CD14-positive monocyte (primary cell): ENCODE results near the gene PLSCR3. TPM values are rescaled to one million over a fixed set of nuclear protein-coding genes. Genes with fewer than 3 reads are reported as not detected.
A peak's percentile ranks its signal among the peaks of the same experiment; 100 is the strongest.

Experiments
- DNase-seq, 3 donors: peaks; one replicate each; pipeline ENCODE4 v3.0.0-alpha.2; 2011 to 2022
- H2AFZ ChIP-seq: 2 replicates; pipeline ENCODE4 v1.6.0; 2012; ENCODE audit warnings: mild to moderate bottlenecking, low read depth, low read length, inconsistent platforms; ENCODE audit not compliant: insufficient read depth, poor library complexity, severe bottlenecking
- H3K27ac ChIP-seq, 2 donors: 1 replicate in 1 of 2; 2 replicates in 1 of 2; pipeline ENCODE4 v1.5.1; 2012 to 2013; ENCODE audit warnings: low read length in 2 of 2, control low read depth in 1 of 2, inconsistent platforms in 1 of 2, low read depth in 1 of 2, mild to moderate bottlenecking in 1 of 2
- H3K27me3 ChIP-seq, 2 donors: one replicate each; pipeline versions ENCODE4 v1.6.0 to v1.6.1; 2011 to 2013; ENCODE audit warnings: low read length in 2 of 2; ENCODE audit not compliant: control insufficient read depth in 2 of 2, insufficient read depth in 2 of 2
- H3K36me3 ChIP-seq, 2 donors: replicated peaks in 1 of 2; 1 replicate in 1 of 2; 2 replicates in 1 of 2; pipeline versions ENCODE4 v1.5.1 to v1.6.1; 2012 to 2013; ENCODE audit warnings: low read length in 2 of 2, control low read depth in 1 of 2, inconsistent platforms in 1 of 2, mild to moderate bottlenecking in 1 of 2; ENCODE audit not compliant: insufficient read depth in 2 of 2, control insufficient read depth in 1 of 2
- H3K4me1 ChIP-seq, 2 donors: 1 replicate in 1 of 2; 2 replicates in 1 of 2; pipeline versions ENCODE4 v1.5.1 to v1.6.1; 2012 to 2013; ENCODE audit warnings: low read length in 2 of 2, control low read depth in 1 of 2, inconsistent platforms in 1 of 2, mild to moderate bottlenecking in 1 of 2, moderate library complexity in 1 of 2; ENCODE audit not compliant: insufficient read depth in 2 of 2, control insufficient read depth in 1 of 2
- H3K4me2 ChIP-seq: replicated peaks from 2 replicates; pipeline ENCODE3; 2012; ENCODE audit warnings: low read length, moderate library complexity, mild to moderate bottlenecking; ENCODE audit not compliant: poor library complexity, severe bottlenecking; ENCODE audit errors: extremely low read depth
- H3K4me3 ChIP-seq, 3 experiments: fragments of 200-600 bp in 1 of 3; sonication (generic) in 1 of 3; replicated peaks in 1 of 3; 1 replicate in 2 of 3; 2 replicates in 1 of 3; pipeline ENCODE4 v1.5.1; 2011 to 2013; ENCODE audit warnings: low read length in 3 of 3, mild to moderate bottlenecking in 3 of 3, control low read depth in 2 of 3, low read depth in 2 of 3, inconsistent platforms in 1 of 3, moderate library complexity in 1 of 3
- H3K79me2 ChIP-seq: 2 replicates; pipeline ENCODE4 v1.6.0; 2012; ENCODE audit warnings: mild to moderate bottlenecking, control low read depth, inconsistent platforms, low read length, moderate library complexity; ENCODE audit not compliant: insufficient read depth
- H3K9ac ChIP-seq: 2 replicates; pipeline ENCODE4 v1.6.0; 2017; ENCODE audit warnings: low read length, mild to moderate bottlenecking; ENCODE audit not compliant: insufficient read depth, poor library complexity, severe bottlenecking
- H3K9me3 ChIP-seq, 2 donors: replicated peaks in 1 of 2; 1 replicate in 1 of 2; 2 replicates in 1 of 2; pipeline versions ENCODE4 v1.5.1 to v1.6.1; 2012 to 2013; ENCODE audit warnings: low read length in 2 of 2, control low read depth in 1 of 2; ENCODE audit not compliant: control insufficient read depth in 1 of 2, insufficient read depth in 1 of 2
- H4K20me1 ChIP-seq: 2 replicates; pipeline ENCODE4 v1.6.0; 2012; ENCODE audit warnings: mild to moderate bottlenecking, low read length, control low read depth, moderate library complexity; ENCODE audit not compliant: insufficient read depth
- H3K27ac Mint-ChIP-seq, 7 donors: one replicate each; pipeline ENCODE4 v1.8.0; 2020; ENCODE audit warnings: mild to moderate bottlenecking in 7 of 7, mixed read lengths in 7 of 7, moderate library complexity in 6 of 7, inconsistent platforms in 2 of 7
- H3K27me3 Mint-ChIP-seq, 3 donors: one replicate each; pipeline ENCODE4 v1.8.0; 2021 to 2022; ENCODE audit warnings: low read depth in 3 of 3, mild to moderate bottlenecking in 3 of 3, mixed read lengths in 3 of 3, moderate library complexity in 3 of 3, inconsistent platforms in 1 of 3
- H3K36me3 Mint-ChIP-seq, 2 donors: one replicate each; pipeline ENCODE4 v1.8.0; 2020; ENCODE audit warnings: mixed read lengths in 2 of 2, inconsistent platforms in 1 of 2, mild to moderate bottlenecking in 1 of 2
- H3K4me1 Mint-ChIP-seq: one replicate; pipeline ENCODE4 v1.8.0; 2020; ENCODE audit warnings: mild to moderate bottlenecking, mixed read lengths
- H3K4me3 Mint-ChIP-seq, 2 donors: one replicate each; pipeline ENCODE4 v1.8.0; 2020; ENCODE audit warnings: mild to moderate bottlenecking in 2 of 2, mixed read lengths in 2 of 2, moderate library complexity in 1 of 2
- H3K9me3 Mint-ChIP-seq, 7 donors: one replicate each; pipeline ENCODE4 v1.8.0; 2020 to 2022; ENCODE audit warnings: mixed read lengths in 7 of 7, mild to moderate bottlenecking in 6 of 7, moderate library complexity in 6 of 7, inconsistent platforms in 2 of 7
- CTCF ChIP-seq: fragments of 200-600 bp; IDR thresholded peaks from one replicate; pipeline ENCODE4 v1.8.0; 2022; ENCODE audit warnings: antibody characterized with exemption, mild to moderate bottlenecking
- WGBS: methylation state at CpG from one replicate; pipeline ENCODE4 v1.1.5; 2013; ENCODE audit warnings: missing lambda C conversion rate; ENCODE audit not compliant: insufficient coverage; 5-methylcytosine and 5-hydroxymethylcytosine counted together
- intact Hi-C, 2 donors: fragments of 100-400 bp; cut with micrococcal nuclease; formaldehyde crosslinking; loops; one replicate each; pipeline versions ENCODE4 v1.15.0 to v1.15.1; 2023
- polyA plus RNA-seq, 3 donors: library from polyadenylated mRNA; depleted of rRNA in 1 of 3; unstranded in 2 of 3; stranded (reverse) in 1 of 3; fragments of 300-500 nt in 2 of 3; fragments of >200 nt in 1 of 3; fragmentation: Illumina TruSeq in 2 of 3; gene quantifications; 1 replicate in 2 of 3; 2 replicates in 1 of 3; pipeline ENCODE4 v1.2.3, GENCODE V29; 2012 to 2021

The PLSCR3 gene
- polyA plus RNA-seq, 3 donors, result 37.6 to 70.4 (median 45.7) TPM

GRCh38 chr17:7439462-7440112 is 45.3 kb upstream of the PLSCR3 start, which contains the start of gene FGF11:
Gene FGF11, plus strand, starts transcription at chr17:7439512. Its CDS starts 109 bp downstream, at chr17:7439621.
- Histone ChIP-seq H3K4me1 (peaks cover 52 to 58% of the 10 kb centered on the region in 2 donors), H3K4me3 (peak within 1 kb of the TSS in 2 of 3 experiments; percentile 32 to 95)

More at GRCh38 chr17:7439462-7440112, 45.3 kb upstream of the PLSCR3 start, which contains the start of gene FGF11:
- Mint-ChIP-seq H3K27me3 (peaks cover 51 to 73% (median 64%) of the 10 kb centered on the region in 3 donors), H3K36me3 (peaks cover 10 to 17% of the 10 kb centered on the region in 2 donors), H3K4me1 (peaks cover 51% of the 10 kb centered on the region), H3K4me3 (peak within 1 kb of the TSS; percentile 69 to 91), H3K27ac (peak within 1 kb of the TSS in 2 of 7 donors; percentile 40 to 59), H3K9me3 (peaks cover 0 to 17% (median 8%) of the 10 kb centered on the region in 7 donors)
- peaks cover 8% of the 10 kb centered on the region for H3K79me2 ChIP-seq
- peaks cover 29 to 60% of the 10 kb centered on the region in 2 donors for H3K27me3 ChIP-seq
- 2% methylated on average over 46 of the region's 50 CpGs for WGBS
- no peak for DNase-seq
- H3K36me3 ChIP-seq, result no peaks in the 10 kb centered on the region
- intact Hi-C loops, result loop anchor here (1.0 to 10.0 kb wide), 5 partner anchors 46 to 245 kb away; partner anchors contain the start of genes SENP3 (in 2 of the 2), MPDU1 (in 1 of the 2), TP53 (in 1 of the 2) and WRAP53 (in 1 of the 2)
- H4K20me1 ChIP-seq, result peaks cover 29% of the 10 kb centered on the region
- H3K4me2 ChIP-seq, result peak within 1 kb of the TSS; percentile 99
- H3K9me3 ChIP-seq, result peaks cover 0 to 18% of the 10 kb centered on the region in 2 donors
- no peak within 1 kb of the TSS for H3K9ac ChIP-seq
- peak within 1 kb of the TSS; percentile 75 for H2AFZ ChIP-seq
- H3K27ac ChIP-seq, result no peak within 1 kb of the TSS
- TF ChIP-seq CTCF, result no peak
